GM18870 (cell line): ENCODE measurements around the gene PHLDB3.
"Not testable (repeated sequence)": the region's sequence is repeated elsewhere in the genome, so short reads cannot be mapped to it uniquely, and the experiment has no call there.

Experiments
- ATAC-seq: cut with Tn5 transposase; IDR thresholded peaks from one replicate; pipeline ENCODE4 v1.9.1; 2021; ENCODE audit warnings: moderate library complexity; ENCODE audit not compliant: unreplicated experiment

PHLDB3 gene

GRCh38 chr19:43527860-43528622, 23.5 kb upstream of the PHLDB3 start:
- ATAC-seq = no peak

- no peak for ATAC-seq
Measured at GRCh38 chr19:43526884-43527859, 22.6 kb upstream of the PHLDB3 start, which contains the start of gene ETHE1. TSS of gene ETHE1 (minus strand) at chr19:43527201. CDS start at chr19:43527177, 24 bp downstream.

- ATAC-seq = no peak
Measured at GRCh38 chr19:43525836-43526771, 21.6 kb upstream of the PHLDB3 start.

DNA sequence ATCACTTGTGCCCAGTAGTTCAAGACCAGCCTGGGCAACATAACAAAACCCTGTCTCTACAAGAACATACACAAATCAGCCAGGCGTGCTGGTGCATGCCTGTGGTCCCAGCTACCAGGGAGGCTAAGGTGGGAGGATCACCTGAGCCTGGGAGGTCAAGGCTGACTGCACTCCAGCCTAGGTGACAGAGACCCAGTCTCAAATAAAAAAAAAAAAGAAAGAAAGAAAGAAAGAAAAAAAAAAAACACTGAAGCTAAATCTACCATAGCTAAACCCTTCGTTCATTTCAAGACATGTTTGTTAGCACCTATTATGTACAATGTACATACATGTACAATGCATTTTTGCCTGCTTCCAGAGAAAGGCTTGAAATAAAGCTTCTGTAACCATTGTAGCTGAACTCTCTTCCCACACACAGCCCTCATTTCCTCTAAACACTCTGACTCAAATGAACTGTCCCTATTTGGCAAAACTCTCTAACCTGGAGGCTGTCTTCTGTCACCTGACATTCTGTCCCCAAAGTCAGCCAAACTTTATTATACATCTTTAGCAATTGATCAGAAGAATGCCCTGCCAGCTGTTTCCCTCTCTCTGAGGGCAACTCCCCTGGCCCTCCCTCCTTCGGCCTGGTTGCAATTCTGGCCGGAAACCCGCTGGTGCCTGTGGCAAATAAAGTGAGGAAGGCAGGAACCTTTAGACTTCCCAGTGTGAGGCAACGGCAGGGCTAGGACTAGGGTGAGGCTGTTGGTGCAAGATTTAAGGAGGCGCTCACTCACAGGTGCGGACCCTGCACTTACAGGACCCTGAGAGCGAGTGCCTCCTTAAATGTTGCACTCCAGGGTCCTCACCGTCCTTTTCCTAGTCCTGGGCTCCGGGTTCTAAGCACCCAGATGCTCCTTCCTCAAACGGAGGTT, 20.6 kb upstream of the PHLDB3 start:
- no peak for ATAC-seq

GRCh38 chr19:43523696-43524095, 19.1 kb upstream of the PHLDB3 start:
- ATAC-seq = not testable (repeated sequence)

DNA sequence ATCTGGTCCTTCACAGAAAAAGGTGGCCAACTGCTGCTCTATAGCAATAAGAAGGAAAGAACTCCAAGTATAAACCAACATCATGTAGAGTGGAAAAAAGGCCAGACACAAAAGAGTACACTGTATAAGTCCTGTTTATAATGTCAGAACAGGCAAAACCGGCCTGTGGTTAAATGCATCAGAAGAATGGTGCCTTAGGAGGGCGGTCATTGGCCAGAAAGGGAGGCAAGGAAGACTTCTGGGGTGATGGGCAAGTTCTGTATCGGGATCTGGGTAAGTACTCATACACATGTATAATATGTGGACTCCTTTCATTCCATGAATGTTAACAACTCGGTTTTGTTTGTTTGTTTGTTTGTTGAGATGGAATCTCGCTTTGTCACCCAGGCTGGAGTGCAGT, 18.4 kb upstream of the PHLDB3 start:
- ATAC-seq = no peak

DNA sequence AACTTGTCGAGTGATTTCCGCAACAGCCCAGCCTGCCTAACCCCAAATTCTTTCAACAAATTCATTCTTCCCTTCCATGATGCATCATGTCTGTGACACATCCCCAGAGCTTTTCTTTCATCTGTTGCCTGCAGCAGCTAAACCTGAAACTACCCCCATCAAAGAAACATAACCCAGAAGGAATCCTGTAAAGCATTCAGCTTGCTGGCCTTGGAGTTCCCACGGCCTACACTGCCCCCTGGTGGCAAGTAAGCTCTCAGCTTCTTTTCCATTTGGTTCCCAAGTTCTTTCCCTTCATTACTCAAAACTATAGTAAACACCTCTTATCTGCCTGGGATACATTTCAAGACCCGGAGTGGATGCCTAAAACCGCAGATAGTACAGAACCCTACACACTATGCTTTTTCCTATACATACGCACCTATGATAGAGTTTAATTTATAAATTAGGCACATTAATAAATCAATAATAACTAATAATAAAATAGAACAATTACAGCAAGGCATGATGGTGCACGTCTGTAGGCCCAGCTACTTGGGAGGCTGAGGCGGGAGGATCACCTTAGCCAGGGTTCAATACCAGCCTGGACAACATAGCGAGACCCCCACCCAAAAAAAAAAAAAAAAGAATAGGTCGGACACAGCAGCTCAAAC, 15.0 kb upstream of the PHLDB3 start:
- no peak for ATAC-seq

- no peak for ATAC-seq
Measured at GRCh38 chr19:43518051-43518450, 13.5 kb upstream of the PHLDB3 start.

DNA sequence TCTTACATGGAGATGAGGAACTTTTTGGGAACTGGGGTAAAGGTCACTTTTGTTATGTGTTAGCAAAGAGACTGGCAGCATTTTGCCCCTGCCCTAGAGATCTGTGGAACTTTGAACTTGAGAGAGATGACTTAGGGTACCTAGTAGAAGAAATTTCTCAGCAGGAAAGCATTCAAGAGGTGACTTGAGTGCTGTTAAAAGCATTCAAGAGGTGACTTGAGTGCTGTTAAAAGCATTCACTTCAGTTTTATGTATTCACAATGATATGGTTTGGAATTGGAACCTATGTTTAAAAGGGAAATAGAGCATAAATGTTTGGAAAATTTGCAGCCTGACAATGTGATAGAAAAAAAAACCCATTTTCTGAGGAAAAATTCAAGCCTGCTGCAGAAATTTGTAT, 7.9 kb upstream of the PHLDB3 start:
- not testable (repeated sequence) for ATAC-seq

GRCh38 chr19:43511324-43511723, 6.8 kb upstream of the PHLDB3 start:
- no peak for ATAC-seq

DNA sequence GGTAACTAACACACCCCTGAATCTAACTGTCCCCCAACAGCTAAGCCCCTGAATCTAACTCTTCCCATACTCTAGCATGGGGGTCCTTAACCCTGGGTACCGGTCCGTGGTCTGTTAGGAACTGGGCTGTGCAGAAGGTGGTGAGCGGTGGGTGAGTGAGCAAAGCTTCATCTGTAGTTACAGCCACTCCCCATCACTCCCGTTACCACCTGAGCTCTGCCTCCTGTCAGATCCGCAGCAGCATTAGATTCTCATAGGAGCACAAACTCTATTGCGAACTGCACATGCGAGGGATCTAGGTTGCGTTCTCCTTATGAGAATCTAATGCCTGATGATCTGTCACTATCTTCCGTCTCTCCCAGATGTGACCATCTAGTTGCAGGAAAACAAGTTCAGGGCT, 6.2 kb upstream of the PHLDB3 start:
- no peak for ATAC-seq

DNA sequence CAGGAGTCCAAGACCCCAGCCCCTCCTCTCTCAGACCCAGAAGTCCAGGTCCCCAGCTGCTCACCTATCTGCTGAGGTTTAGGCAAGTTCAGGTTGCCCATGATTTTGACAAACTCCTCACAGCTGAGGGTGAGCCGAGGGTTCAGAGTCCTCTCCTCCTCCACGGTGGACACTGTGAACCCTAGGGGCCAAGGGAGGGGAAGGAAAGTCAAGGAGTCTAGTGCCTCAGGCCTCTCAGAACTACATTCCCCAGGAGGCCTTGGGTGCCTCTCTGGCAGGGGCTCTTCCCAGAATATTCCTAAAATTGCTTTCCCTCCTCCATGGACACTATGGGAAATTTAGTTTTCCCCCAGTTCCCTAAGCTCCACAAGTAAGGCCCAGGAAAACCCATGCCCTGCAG, 3.3 kb upstream of the PHLDB3 start:
- no peak for ATAC-seq

DNA sequence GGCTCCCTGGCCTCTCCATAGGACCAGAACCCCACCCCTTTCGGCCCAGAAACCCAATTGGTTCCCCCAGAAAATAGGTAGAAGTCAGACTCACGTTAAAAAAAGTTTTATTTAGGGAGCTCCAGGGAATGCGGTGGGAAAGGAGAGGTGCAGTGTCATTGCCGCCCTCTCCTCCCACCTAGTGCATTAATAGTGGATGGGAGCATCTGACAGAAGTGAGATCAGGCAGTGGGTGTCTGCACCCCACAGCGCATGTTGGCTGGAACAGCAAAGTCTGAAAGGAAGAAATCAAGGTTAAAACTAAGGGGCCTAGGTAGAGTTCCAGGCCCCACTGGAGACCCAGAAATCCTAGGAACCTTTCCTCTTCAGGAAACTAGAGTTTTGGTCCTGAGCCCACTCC, 2.1 kb upstream of the PHLDB3 start:
- no peak for ATAC-seq

GRCh38 chr19:43505941-43506340, 1.4 kb upstream of the PHLDB3 start:
- no peak for ATAC-seq

DNA sequence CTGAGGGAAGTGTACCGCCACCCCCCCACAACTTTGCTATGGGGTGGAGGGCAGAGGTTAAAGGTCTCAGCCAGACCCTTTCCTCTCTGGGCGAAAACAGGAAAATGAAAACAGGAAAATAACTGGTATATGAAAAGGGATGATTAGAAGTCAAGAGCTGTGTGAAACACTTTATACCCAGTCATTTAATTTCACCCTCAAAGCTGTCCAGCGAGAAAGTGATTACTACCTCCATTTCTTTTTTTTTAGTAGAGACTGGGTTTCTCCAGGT, 575 bp upstream of the PHLDB3 start:
- ATAC-seq = no peak

- ATAC-seq = peak; percentile 65
Measured at GRCh38 chr19:43503501-43504425, 783 bp downstream of the PHLDB3 start.

DNA sequence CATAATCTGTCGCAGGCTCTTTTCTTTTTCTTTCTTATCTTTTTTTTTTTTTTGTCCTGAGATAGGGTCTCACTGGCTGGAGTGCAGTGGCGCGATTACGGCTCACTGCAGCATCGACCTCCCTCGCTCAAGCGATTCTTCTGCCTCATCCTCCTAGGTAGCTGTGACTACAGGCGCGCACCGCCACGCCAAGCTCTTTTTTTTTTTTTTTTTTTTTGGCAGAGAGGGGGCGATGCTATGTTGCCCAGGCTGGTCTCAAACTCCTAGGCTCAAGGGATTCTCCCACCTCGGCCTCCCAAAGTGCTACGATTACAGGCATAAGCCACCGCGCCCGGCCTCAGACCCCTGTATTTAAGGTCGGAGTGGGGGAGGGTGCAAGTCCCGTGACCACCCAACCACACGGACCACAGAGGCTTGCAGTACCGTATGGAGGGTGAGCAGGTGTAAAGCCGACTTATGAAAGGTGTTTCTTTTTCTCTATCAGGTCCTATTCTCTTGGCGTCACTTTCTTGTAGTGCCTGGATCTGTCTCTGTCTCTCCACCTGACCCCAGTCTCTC, 2.0 kb downstream of the PHLDB3 start:
- no peak for ATAC-seq
